ENCODE results near the gene TUBA1B.

TUBA1B gene

DNA sequence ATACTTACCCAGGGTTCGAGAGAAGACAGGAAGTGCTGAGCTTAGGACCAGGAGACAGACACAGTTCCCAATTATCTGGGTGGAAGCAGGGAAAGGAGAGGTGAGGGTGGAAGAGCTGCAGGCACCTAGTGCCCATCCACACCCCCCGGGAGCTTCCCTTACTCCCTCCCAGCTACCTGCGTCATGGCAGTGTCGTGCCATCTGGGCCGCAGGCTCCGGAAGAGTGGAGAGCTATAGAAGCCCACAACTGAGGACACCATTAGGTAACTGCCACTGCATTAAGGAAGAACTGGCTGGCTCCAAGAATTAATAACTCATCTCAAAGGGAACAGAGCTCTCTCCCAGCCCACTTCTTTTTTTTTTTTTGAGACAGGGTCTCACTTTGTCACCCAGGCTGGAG, 30.8 kb downstream of the TUBA1B start:
- no peak for DNase-seq (ENCODE audit: low read depth, low spot score)
- Histone ChIP-seq H3K9me3 (ENCODE audit: control insufficient read depth, insufficient read depth, low read length) (no peaks in the 10 kb centered on the region), H3K4me1 (ENCODE audit: control insufficient read depth, insufficient read depth, low read length) (no peaks in the 10 kb centered on the region), H3K27me3 (ENCODE audit: control insufficient read depth, insufficient read depth, low read length) (no peaks in the 10 kb centered on the region), H3K36me3 (ENCODE audit: control insufficient read depth, insufficient read depth, low read length) (peaks cover 30% of the 10 kb centered on the region), H3K27ac (ENCODE audit: low read length) (no peak overlapping the region), H3K4me3 (ENCODE audit: low read length) (no peak overlapping the region)
- no CpG with 5 or more reads among the region's 6 CpGs for WGBS (ENCODE audit: insufficient coverage, insufficient read length)

DNA sequence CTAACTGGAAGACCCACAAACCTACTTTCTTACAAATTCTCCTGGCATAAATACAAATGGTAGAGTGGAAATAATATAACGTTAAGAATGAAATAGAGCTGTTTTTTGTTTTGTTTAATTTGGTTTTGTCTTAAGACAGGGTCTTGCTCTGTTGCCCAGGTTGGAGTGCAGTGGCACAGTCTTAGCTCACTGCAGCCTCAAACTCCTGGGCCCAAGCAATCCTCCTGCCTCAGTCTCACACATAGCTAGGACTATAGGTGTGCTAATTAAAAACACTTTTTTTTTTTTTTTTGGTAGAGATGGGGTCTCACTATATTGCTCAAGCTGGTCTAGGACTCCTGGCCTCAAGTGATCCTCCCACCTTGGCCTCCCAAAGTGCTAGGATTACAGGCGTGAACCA, 32.5 kb downstream of the TUBA1B start:
- H3K27ac ChIP-seq (ENCODE audit: low read length): no peak overlapping the region
- WGBS (ENCODE audit: insufficient coverage, insufficient read length): 100% methylated on average over 1 of the region's 2 CpGs
- H3K4me1 ChIP-seq (ENCODE audit: control insufficient read depth, insufficient read depth, low read length): no peaks in the 10 kb centered on the region; the same call in 1 of the 2 replicates
- no peak for DNase-seq (ENCODE audit: low read depth, low spot score)
- peaks cover 20% of the 10 kb centered on the region for H3K36me3 ChIP-seq (ENCODE audit: control insufficient read depth, insufficient read depth, low read length)
- H3K9me3 ChIP-seq (ENCODE audit: control insufficient read depth, insufficient read depth, low read length): no peaks in the 10 kb centered on the region
- peaks cover 9% of the 10 kb centered on the region for H3K27me3 ChIP-seq (ENCODE audit: control insufficient read depth, insufficient read depth, low read length)
- H3K4me3 ChIP-seq (ENCODE audit: low read length): no peak overlapping the region

DNA sequence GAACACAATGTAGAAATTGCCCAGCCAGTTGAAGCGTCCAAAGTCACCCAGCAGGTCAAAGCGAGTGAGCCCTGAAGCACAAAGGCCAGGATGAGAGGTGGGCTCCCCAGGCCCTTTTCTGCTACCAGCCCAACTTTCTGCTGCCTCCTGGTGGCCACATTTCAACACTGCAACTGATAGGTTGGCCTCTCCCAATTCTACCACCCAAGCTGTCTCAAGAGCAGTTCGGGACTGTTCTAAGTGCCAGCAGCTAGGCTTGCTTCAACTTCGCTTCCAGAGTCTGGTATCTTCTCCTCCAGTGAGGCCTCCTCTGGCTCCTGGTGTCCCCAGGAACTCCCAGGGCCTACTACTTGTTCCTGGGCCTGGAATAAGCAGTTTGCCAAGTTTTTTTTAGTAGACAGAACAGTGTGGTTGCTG, 33.2 kb downstream of the TUBA1B start:
- peaks cover 15% of the 10 kb centered on the region for H3K27me3 ChIP-seq (ENCODE audit: control insufficient read depth, insufficient read depth, low read length)
- DNase-seq (ENCODE audit: low read depth, low spot score): no peak
- H3K4me3 ChIP-seq (ENCODE audit: low read length): no peak overlapping the region
- no peaks in the 10 kb centered on the region for H3K9me3 ChIP-seq (ENCODE audit: control insufficient read depth, insufficient read depth, low read length)
- no CpG with 5 or more reads among the region's 4 CpGs for WGBS (ENCODE audit: insufficient coverage, insufficient read length)
- H3K4me1 ChIP-seq (ENCODE audit: control insufficient read depth, insufficient read depth, low read length): no peaks in the 10 kb centered on the region; the same call in 1 of the 2 replicates
- no peak overlapping the region for H3K27ac ChIP-seq (ENCODE audit: low read length)
- H3K36me3 ChIP-seq (ENCODE audit: control insufficient read depth, insufficient read depth, low read length): peaks cover 20% of the 10 kb centered on the region

DNA sequence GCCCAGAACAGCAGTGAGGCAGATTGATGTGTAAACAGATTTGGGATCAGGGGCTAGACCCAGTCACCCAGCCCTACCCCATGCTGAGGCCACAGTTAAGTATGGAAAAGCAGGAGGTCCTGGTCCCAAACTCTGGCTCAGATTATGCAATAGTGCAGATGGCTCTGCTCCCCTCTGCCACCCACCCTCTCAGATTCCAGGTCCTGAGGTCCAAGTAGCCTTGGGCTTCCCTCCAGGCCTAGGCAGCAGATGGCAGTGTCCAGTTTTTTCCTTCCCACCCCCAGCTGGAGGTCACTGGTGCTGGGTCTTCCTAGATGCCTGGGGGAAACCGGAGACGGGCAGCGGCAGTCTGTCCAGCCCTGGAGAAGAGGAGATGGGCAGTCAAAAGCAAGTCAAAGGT, 33.8 kb downstream of the TUBA1B start:
- H3K27me3 ChIP-seq (ENCODE audit: control insufficient read depth, insufficient read depth, low read length): peaks cover 22% of the 10 kb centered on the region
- H3K4me3 ChIP-seq (ENCODE audit: low read length): no peak overlapping the region
- H3K27ac ChIP-seq (ENCODE audit: low read length): no peak overlapping the region
- H3K4me1 ChIP-seq (ENCODE audit: control insufficient read depth, insufficient read depth, low read length): peaks cover 2% of the 10 kb centered on the region; the same call in 1 of the 2 replicates
- WGBS (ENCODE audit: insufficient coverage, insufficient read length): no CpG with 5 or more reads among the region's 3 CpGs
- no peak for DNase-seq (ENCODE audit: low read depth, low spot score)
- H3K9me3 ChIP-seq (ENCODE audit: control insufficient read depth, insufficient read depth, low read length): no peaks in the 10 kb centered on the region
- peaks cover 18% of the 10 kb centered on the region for H3K36me3 ChIP-seq (ENCODE audit: control insufficient read depth, insufficient read depth, low read length)

DNA sequence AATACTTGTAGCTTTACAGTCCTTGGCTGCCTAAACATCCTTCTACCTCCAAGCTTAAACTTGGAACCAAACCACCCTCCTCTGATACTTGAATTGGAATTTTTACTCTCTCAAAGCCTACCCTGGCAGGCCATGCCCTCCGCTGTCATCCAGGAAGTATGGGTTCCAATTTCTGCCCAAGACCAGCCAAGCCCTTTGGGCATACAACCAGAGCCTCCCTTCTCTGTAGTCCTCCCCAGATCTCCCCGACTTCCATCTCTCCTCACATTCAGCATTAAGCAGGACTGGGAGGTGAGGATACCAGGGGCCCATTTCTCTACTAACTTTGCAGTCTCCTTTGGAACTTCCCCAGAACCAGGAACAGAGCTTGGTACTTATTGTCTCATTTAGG, 36.2 kb downstream of the TUBA1B start:
- WGBS (ENCODE audit: insufficient coverage, insufficient read length): no CpG with 5 or more reads among the region's 2 CpGs
- Histone ChIP-seq H3K9me3 (ENCODE audit: control insufficient read depth, insufficient read depth, low read length) (no peaks in the 10 kb centered on the region), H3K4me1 (ENCODE audit: control insufficient read depth, insufficient read depth, low read length) (peaks cover 8% of the 10 kb centered on the region), H3K4me3 (ENCODE audit: low read length) (no peak overlapping the region), H3K27ac (ENCODE audit: low read length) (no peak overlapping the region), H3K36me3 (ENCODE audit: control insufficient read depth, insufficient read depth, low read length) (peaks cover 5% of the 10 kb centered on the region; the same call in 1 of the 2 replicates), H3K27me3 (ENCODE audit: control insufficient read depth, insufficient read depth, low read length) (peaks cover 46% of the 10 kb centered on the region)
- DNase-seq (ENCODE audit: low read depth, low spot score): no peak

DNA sequence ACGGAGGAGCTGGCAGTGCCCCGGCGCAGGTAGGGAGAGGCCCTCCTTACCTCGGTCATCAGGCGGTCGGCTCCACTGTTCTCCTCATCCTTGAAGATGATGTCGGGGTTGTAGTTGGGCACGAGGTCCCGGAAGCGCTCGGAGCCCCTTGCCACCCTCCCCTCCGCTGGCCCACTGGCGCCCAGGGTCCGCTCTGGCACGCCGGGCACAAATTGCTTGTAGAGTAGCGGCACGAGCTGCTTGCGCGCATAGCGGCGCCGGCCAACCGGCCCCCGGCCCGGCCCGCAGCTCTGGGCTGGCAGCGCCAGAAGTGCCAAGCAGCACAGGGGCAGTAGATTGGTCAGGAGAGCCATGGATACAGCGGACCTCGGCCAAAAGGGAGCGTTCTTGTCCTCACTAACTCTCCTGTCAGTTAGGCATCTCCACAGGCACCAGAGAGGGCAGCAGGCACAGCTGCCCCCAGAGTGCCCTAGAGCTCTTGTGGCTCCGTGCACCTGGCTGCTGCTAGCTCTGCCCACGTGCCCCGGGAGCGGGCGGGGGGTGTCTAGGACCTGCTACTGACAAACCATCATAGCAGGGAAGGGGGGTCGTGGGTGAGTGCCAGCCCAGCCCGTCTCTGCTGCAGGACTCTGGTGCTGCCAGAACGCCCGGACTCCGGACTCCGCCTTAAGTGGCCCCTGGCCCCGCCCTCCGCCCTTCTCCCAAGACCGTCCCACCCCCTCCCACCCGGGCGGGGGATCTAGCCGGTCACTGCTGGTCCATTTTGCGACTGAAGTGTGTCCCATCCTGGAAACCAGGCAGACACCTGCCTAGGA, 36.8 kb downstream of the TUBA1B start, which contains the start of gene DHH:
Gene DHH, minus strand, starts transcription at position 642 of the 815 bp plus-strand sequence. Its CDS starts 289 bp downstream, at position 353.
- H3K4me1 ChIP-seq (ENCODE audit: control insufficient read depth, insufficient read depth, low read length): peaks cover 11% of the 10 kb centered on the region
- H3K27me3 ChIP-seq (ENCODE audit: control insufficient read depth, insufficient read depth, low read length): peaks cover 52% of the 10 kb centered on the region
- no peak within 1 kb of the TSS for H3K27ac ChIP-seq (ENCODE audit: low read length)
- H3K4me3 ChIP-seq (ENCODE audit: low read length): peak within 1 kb of the TSS; percentile 20; the same call in 1 of the 2 replicates
- DNase-seq (ENCODE audit: low read depth, low spot score): no peak
- no CpG with 5 or more reads among the region's 49 CpGs for whole genome bisulfite sequencing (ENCODE audit: insufficient coverage, insufficient read length)
- H3K36me3 ChIP-seq (ENCODE audit: control insufficient read depth, insufficient read depth, low read length): peaks cover 5% of the 10 kb centered on the region; the same call in 1 of the 2 replicates
- no peaks in the 10 kb centered on the region for H3K9me3 ChIP-seq (ENCODE audit: control insufficient read depth, insufficient read depth, low read length)

DNA sequence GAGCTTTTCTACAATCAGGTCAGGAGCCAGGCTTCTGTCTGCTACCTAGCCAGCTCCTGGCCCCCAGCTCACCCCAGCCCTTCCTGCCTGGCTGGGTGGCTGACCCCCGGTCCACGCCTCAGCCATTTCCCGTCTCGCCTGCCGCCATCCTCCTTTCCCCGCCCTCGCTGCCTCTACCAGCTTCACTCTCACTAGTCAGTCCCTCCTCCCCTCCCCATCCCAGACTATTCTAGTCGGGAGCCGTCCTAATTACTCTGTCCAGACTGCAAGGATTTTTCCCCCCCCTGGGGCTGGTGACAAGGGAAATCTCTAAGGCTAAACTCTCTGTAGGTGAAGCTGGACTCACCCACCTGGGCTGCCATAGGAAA, 37.4 kb downstream of the TUBA1B start:
- H3K27ac ChIP-seq (ENCODE audit: low read length): no peak overlapping the region
- H3K4me3 ChIP-seq (ENCODE audit: low read length): no peak overlapping the region
- peaks cover 58% of the 10 kb centered on the region for H3K27me3 ChIP-seq (ENCODE audit: control insufficient read depth, insufficient read depth, low read length)
- DNase-seq (ENCODE audit: low read depth, low spot score): no peak
- no CpG with 5 or more reads among the region's 9 CpGs for WGBS (ENCODE audit: insufficient coverage, insufficient read length)
- H3K36me3 ChIP-seq (ENCODE audit: control insufficient read depth, insufficient read depth, low read length): peaks cover 5% of the 10 kb centered on the region; the same call in 1 of the 2 replicates
- H3K4me1 ChIP-seq (ENCODE audit: control insufficient read depth, insufficient read depth, low read length): peaks cover 11% of the 10 kb centered on the region
- H3K9me3 ChIP-seq (ENCODE audit: control insufficient read depth, insufficient read depth, low read length): no peaks in the 10 kb centered on the region

DNA sequence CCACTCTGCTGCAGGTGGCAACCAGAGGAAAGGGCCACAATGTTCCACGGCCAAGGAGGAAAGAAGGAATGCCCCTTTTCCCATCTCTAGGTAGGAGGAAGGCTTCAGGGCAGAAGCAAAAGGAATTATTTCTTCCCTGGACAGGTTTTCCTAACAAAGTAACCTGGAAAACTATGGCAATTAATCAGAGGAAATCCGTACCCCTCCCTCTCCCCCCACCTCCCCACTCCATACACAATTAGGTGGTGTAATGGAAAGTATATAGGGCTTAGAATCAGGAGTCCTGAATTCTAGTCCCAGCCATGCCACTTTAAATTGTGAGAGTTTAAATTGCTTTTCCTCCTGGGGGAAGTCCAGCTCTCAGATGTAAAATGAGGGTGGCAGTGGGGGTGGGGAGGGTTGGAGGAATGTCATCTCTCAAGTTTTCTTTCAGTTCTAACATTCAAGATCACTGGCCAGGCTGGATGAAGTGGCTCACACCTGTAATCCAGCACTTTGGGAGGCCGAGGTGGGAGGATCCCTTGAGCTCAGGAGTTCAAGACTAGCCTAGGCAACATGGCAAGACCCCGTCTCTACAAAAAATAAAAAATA, 38.3 kb downstream of the TUBA1B start:
- Histone ChIP-seq H3K4me1 (ENCODE audit: control insufficient read depth, insufficient read depth, low read length) (peaks cover 11% of the 10 kb centered on the region), H3K27ac (ENCODE audit: low read length) (no peak overlapping the region), H3K36me3 (ENCODE audit: control insufficient read depth, insufficient read depth, low read length) (peaks cover 5% of the 10 kb centered on the region; the same call in 1 of the 2 replicates), H3K4me3 (ENCODE audit: low read length) (no peak overlapping the region), H3K9me3 (ENCODE audit: control insufficient read depth, insufficient read depth, low read length) (no peaks in the 10 kb centered on the region), H3K27me3 (ENCODE audit: control insufficient read depth, insufficient read depth, low read length) (peaks cover 64% of the 10 kb centered on the region)
- no peak for DNase-seq (ENCODE audit: low read depth, low spot score)
- WGBS (ENCODE audit: insufficient coverage, insufficient read length): no CpG with 5 or more reads among the region's 4 CpGs

DNA sequence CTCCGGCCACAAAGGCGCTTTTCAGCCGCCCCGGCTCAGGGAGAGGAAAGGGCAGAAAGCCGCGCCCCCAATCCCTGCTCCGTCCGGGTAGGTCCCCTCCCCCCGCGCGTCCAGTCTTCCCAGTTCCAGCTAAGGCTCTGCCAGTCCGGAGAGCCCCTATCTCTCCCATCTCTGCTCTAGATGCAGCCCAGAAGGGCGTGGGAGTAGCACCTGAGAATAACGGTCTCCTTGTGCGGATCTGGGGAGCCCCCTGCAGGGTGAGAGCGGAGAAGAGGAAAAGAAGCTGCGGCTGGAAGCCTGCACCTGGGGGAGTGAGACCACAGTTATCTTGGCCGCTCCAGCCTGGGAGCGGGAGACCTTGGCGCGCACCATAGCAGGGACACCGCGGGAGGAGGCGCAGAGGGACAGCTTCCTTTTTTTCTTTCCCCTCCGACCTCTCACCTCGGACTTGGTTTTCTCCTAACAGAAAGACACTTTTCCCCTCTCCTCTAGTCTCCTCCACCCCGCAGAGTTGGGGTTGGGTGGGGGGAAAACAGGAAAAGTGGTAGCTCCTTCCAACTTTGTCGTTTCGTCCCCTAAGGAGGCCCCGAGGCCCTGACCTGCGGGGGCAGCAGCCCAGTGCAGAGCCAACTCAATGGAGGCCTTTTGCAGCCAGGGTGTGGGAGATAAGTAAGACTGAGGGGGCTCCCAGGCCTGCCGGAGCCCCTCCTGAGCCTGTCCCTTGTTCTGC, 38.9 kb downstream of the TUBA1B start:
- no peak for DNase-seq (ENCODE audit: low read depth, low spot score)
- Histone ChIP-seq H3K36me3 (ENCODE audit: control insufficient read depth, insufficient read depth, low read length) (peaks cover 3% of the 10 kb centered on the region; the same call in 1 of the 2 replicates), H3K4me3 (ENCODE audit: low read length) (peak overlapping the region; percentile 14; the same call in 1 of the 2 replicates), H3K4me1 (ENCODE audit: control insufficient read depth, insufficient read depth, low read length) (peaks cover 11% of the 10 kb centered on the region), H3K27me3 (ENCODE audit: control insufficient read depth, insufficient read depth, low read length) (peaks cover 64% of the 10 kb centered on the region), H3K27ac (ENCODE audit: low read length) (no peak overlapping the region), H3K9me3 (ENCODE audit: control insufficient read depth, insufficient read depth, low read length) (no peaks in the 10 kb centered on the region)
- no CpG with 5 or more reads among the region's 32 CpGs for WGBS (ENCODE audit: insufficient coverage, insufficient read length)

DNA sequence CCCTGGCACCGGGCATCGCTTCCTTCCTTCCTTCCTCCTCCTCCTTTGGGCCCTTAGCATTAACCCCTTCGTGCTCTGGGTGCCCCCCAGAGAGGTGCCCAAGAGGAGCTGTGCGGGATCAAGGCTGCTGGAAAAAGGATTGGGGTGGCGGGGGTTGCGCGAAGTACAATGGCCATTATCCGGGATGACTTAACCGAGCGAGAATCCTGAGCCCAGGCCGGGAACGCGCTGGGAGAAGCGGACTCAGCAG, 39.4 kb downstream of the TUBA1B start:
- no CpG with 5 or more reads among the region's 14 CpGs for WGBS (ENCODE audit: insufficient coverage, insufficient read length)
- H3K4me3 ChIP-seq (ENCODE audit: low read length): peak overlapping the region; percentile 14; the same call in 1 of the 2 replicates
- DNase-seq (ENCODE audit: low read depth, low spot score): no peak
- H3K36me3 ChIP-seq (ENCODE audit: control insufficient read depth, insufficient read depth, low read length): no peaks in the 10 kb centered on the region
- H3K4me1 ChIP-seq (ENCODE audit: control insufficient read depth, insufficient read depth, low read length): peaks cover 11% of the 10 kb centered on the region
- peaks cover 64% of the 10 kb centered on the region for H3K27me3 ChIP-seq (ENCODE audit: control insufficient read depth, insufficient read depth, low read length)
- H3K27ac ChIP-seq (ENCODE audit: low read length): no peak overlapping the region
- H3K9me3 ChIP-seq (ENCODE audit: control insufficient read depth, insufficient read depth, low read length): no peaks in the 10 kb centered on the region
